Glomerular visceral epithelial cell (primary cell): ENCODE results near the gene RFX5.
"Not testable (repeated sequence)": the region's sequence is repeated elsewhere in the genome, so short reads cannot be mapped to it uniquely, and the experiment has no call there.

Source experiments
- DNase-seq: peaks from one replicate; pipeline ENCODE4 v3.0.0-alpha.2; 2016; ENCODE audit errors: extremely low spot score

RFX5 gene

DNA sequence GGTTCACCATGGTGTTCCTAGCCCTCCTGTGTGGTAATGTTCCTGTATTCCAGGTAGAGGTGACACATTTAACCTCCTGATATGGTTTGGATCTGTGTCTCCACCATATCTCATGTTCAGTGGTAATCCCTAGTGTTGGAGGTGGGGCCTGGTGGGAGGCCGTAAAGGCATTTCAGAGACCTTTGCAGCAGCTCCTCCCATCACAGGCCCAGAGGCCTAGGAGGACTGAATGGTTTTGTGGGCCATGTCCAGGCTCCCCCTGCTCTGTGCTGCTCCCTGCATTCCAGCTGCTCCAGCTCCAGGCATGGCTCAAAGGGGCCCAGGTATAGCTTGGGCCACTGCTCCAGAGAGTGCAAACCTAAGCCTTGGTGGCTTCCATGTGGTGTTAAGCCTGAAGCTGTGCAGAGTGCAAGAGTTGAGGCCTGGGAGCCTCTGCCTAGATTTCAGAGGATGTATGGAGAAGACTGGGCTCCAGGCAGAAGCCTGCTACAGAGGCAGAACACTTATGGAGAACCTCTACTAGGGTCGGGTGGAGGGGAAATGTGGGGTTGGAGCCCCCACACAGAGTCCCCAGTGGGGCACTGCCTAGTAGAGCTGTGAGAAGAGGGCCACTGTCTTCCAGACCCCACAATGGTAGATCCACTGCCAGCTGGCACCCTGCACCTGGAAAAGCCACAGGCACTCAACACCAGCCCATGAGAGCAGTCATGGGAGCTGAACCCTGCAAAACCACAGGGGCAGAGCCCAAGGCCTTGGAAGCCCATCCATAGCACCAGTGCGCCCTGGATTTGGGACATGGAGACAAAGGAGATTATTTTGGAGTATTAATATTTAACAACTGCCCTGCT is 15.5 kb upstream of the RFX5 start:
- DNase-seq = no peak

DNA sequence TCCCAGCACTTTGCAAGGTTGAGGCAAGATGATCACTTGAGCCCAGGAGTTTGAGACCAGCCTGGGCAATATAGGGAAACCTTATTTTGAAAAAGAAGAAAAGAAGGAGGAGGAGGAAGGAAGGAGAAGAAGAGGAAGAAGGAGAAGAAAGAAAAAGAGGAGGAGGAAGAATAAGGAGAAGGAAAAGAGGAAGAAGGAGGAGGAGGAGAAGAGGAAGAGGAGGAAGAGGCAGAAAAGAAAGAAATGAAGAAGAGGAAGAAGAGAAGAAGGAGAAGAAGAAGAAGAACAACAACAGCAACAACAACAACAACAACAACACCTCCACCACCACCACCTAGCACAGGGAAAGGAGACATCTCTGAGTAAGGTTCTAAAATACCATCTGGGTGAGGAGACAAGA is 14.8 kb upstream of the RFX5 start:
- no peak for DNase-seq

DNA sequence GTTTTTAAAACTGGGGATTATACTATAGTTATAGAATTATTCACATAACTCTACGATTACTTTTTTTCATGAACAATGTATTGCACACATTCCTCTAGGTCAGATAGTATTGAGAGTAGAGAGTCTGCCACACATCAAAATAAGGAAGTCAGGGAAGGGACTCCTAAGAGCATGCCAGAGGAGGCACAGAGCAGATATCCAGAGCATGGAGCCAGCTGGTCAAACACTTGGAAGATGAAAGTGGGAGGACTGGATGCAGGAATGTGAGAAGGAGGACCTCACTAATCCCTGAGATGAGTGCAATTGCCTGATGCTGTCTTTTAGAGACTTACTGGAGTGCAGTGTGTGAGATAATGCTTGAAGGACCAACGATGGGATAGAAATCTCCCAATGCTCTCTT is 9.6 kb upstream of the RFX5 start:
- no peak for DNase-seq

DNA sequence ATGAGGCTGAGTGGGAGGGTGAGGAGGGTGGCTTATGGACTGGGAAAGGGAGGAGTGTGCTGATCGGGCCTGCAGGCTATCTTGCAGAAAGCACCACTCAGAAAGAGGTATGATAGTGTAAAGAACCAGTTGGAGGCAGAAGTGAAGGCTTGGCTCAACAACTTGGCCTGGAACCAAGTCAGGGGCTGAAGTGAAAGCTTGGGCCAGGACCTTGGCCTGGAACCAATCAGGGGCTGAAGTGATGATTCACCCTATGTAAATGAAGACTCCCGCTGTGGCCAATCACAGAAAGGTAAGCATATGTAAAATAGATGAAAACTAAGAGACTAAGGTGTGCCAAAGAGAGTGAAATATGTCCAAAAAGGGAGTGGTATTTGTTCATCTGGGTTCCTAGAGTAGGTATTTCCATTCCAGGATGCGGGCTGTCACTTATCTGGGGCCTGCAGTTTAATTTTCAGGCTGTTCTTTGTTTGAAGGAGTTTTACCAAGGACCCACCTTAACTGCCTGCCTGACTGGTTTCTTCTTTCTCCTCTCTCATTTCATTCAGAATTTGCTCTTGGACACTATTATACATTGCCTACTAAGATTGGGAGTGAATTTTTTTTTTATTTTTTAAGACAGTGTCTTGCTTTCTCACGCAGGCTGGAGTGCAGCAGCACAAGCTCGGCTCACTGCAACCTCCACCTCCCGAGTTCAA is 5.1 kb upstream of the RFX5 start:
- no peak for DNase-seq

DNA sequence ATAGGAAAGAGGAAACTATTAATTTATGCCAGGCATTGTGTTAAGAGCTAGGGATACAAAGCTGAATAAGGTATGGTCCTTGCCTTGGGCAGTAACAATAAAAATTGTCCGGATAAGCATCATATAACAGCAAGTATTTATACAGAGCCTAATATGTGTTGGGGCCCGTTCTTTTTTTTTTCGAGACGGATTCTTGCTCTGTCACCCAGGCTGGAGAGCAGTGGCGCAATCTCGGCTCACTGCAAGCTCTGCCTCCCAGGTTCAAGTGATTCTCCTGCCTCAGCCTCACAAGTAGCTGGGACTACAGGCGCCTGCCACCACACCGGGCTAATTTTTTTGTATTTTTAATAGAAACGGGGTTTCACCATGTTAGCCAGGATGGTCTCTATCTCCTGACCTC is 3.3 kb upstream of the RFX5 start:
- not testable (repeated sequence) for DNase-seq

DNA sequence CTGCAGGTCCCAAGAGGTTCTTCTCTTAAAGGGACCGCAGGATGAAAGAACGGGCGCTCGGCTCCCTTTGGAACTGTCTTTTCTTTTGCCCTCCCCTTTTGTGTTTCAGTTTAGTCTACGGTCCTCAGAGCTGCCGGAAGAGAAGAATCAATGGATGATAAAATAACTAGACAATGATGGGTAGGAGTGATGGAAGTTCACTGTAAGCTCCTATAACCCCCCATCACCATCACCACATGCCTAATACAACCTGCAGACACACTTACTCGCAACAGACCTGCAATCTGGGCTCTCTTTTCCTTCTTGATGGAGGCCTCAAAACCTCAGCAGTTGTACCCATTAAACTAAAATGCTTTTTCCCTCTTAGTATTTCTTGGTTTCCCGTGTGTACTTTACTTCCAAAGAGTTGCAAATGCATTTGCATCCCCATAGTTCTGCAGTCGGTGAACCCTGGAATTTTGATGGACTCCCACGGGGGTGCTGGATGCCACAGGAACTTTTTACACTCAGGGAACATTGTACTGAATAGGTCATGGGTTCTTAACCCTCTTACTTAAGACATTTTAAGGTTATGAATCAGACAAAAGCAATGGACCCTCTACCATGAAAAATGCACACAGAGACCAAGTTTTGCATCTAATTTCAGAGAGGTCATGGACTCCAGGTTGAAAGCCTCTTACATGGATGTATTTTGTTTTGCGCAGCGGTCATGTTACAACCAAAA is 633 bp upstream of the RFX5 start:
- DNase-seq = no peak

DNA sequence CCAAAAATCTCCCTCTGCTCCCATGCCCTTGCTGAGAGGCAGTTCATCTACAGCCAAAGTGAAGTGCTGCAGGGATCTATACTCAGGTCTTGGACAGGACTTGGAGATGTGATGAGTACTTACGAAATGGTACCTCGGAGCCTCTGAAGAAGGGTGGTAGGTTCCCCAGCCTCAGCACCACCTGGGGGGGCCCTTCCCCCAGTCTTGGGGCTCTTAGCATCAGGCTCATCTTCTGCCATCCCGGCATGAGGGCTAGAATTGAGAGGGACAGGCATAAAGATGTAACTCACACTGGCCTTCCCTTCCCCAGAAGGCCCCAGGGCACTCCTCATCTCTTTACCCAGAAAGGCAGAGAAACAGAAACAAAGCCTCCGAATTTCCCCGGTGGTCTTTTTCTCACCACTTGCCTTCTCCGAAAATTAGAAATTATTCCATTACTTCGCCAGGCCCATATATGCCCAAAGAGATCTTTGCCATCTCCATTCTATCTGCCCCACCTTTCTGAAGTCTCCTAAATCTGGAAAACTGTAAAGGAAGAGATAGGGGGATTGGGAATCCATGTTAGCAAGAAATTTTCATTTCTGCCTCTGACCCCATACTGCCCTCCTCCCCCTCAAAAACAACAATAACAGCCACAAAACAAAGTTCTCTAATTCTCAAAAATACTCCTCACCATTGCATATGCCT is 827 bp downstream of the RFX5 start:
- no peak for DNase-seq

DNA sequence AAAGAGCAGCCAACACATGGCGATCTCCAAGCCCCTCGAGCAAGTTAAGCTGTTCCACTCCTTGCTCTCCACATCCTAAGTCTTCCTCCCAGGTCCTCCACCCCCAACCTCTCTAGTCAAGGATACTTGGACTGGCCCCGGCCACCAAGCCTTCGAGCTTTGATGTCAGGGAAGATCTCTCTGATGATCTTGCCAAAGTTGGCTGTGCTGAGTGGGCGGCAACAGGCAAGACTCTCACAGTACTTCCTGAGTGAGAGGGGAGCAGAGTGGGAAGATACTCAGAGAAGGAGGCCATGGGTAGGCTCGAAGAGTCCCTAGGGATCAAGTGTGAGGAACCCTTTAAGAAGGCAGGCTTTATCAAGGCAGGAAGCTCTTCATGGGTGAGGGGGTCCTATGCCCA is 2.8 kb downstream of the RFX5 start:
- DNase-seq = no peak

DNA sequence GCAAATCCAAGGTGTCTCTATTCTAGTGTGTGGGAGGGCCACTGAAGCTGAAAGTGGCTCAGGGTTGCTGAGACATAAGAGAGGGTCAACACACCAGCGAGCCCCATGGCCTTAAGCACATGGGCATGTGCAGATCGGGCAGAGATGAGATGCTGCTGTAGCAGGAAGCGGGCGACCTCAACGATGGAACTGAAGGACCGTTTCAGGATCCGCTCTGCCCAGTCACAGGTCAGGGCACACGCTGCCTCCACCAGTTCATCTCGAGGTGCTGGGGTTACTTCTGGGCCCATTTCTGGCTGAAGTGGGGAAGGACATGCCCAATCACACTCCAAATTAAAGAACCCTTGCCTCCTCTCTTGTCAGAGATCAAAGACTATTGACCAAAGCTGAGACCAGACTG is 3.5 kb downstream of the RFX5 start:
- DNase-seq = no peak

DNA sequence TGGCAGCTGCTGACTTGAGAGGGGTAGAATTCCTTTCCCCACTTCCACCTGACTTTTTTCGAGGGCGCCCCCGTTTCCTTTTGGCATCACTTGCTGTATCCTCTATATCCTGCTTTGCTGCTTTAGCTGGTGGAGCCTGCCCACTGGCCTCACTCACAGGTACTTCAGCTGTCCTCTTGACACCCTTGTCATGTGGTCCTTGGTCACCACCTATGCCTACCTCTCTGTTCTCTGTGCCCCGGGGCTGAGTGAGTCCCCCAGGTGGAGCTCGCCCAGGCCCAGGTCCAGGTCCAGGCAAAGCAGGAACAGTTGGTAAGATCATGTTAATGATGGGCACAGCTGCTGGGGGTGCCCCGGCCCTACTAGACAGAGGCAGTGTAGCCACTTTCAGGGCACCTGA is 4.5 kb downstream of the RFX5 start:
- DNase-seq = no peak

DNA sequence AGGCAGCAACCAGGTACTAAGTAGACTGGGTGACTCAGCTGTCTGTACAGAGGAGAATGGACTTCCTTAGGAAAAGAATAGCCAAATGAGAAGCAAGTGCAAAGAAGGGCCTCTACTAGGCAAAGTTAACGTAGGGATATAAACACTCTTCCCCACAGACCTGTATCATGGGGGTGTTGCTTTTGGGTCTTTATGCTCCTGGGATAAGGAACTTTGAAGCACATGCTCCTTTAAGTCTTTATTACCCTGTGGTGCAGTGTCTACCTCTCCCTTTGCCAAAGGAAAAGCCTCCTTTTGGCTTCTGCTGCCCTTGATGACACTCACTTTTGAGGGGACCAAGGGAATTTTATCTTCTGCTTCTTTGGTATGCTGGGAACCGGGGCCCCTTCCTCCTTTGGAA is 5.0 kb downstream of the RFX5 start:
- DNase-seq = no peak

DNA sequence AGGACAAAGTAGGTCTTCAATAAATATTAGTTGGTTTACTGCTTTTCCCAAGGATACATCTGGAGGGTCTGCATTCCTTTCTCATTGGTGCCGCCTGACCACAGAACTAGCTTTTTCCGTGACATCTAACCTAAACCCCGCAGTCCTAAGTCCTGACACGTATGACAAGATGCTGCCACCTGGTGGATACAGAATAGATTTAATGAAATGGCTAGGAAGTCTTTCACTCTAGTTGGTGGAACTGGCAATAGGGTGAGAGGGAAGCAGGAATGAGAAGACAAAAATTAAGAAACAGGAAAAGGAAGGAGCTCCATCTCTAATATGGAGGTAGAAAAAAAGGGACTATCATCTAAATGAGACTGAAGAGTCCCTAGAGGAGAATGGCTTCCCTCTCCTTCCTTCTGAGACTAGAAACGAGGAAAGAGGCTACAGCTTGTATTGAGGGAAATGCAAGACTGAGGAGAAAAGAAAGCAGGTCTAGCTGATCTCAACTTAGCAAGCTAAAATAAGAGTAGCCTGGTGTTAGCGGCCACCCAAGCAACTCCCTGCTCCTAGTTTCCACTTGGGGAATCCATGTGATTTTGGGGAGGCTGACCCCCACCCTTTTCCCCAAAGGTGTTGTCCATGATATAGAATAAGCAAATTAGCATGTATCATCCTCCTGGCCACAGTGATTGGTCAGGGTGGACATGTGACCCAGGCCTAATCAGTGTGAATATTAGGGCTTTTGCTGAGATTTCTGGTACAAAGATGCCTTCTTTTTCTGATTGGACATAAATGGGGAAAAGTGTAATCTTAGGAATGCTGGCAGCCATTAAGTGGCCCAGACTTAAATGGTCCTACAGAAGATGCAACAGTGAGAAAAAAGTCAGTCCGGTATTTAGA is 5.9 kb downstream of the RFX5 start:
- DNase-seq = peak; percentile 81

DNA sequence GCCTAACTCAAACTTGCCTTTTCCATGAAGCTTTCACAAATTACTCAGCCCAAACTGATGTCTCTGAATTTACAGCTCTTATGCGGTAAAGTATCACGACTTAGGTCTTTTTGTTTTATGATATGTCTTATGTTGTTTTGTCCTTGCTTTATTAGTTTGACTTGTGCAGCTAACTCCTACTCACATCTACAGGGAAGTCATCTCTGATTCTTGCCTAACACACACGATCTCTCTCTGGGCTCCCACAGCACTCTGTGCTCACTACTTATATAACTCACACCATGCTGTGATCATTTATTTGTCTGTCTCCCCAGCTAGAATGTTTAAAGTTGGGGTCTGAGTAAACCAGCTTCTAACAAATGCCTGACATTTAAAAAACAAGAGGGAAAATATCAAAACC is 10.5 kb downstream of the RFX5 start:
- DNase-seq = no peak

DNA sequence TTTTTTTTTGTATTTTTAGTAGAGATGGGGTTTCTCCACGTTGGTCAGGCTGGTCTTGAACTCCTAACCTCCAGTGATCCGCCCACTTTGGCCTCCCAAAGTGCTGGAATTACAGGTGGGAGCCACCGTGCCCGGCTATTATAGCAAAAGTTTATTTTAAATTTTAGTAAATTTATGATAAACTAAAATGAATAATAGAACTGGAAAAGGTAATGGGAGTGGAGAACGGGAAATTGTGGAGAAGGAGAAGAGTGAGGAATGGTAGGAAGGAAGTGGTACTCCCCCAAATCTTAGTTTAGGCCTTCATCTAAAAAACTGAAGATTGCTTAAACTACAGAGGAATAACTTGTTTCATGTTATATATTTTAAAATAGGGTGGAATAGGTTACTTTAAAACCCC is 12.2 kb downstream of the RFX5 start:
- DNase-seq = no peak

DNA sequence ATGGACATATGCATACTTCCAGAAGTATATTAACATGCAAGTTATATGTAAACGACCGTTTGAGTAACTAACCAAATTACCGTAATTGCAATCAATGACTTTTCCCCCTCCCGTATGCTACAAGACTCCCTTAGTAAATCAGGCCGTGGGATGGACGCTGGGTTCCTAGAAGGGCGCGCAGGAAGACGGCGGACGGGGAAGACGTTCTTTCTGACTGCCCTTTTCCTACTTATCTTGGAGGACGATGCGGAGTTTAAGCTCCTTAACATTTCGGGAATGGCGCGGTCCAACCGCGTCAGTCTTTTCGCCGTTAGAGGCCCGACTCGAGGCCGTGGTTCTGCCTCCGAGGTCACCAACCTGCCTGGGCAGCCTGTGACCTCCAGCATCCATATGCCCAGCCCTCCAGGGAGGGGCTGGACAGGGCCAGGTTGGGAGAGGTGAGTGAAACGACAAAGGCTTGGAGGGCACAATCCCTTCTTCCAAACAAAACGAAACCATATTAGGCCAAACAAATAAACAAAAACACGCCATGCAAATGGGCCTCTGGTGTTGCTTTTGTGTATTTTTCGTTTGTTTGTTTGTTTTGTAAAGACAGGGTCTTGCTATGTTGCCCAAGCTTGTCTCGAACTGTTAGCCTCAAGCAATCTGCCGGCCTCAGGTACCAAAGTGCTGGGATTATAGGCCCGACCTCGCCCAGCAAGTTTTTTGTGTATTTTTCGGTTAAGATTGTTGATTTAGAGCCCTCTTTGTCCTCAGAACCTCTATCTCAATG is 19.0 kb downstream of the RFX5 start:
- DNase-seq = no peak

DNA sequence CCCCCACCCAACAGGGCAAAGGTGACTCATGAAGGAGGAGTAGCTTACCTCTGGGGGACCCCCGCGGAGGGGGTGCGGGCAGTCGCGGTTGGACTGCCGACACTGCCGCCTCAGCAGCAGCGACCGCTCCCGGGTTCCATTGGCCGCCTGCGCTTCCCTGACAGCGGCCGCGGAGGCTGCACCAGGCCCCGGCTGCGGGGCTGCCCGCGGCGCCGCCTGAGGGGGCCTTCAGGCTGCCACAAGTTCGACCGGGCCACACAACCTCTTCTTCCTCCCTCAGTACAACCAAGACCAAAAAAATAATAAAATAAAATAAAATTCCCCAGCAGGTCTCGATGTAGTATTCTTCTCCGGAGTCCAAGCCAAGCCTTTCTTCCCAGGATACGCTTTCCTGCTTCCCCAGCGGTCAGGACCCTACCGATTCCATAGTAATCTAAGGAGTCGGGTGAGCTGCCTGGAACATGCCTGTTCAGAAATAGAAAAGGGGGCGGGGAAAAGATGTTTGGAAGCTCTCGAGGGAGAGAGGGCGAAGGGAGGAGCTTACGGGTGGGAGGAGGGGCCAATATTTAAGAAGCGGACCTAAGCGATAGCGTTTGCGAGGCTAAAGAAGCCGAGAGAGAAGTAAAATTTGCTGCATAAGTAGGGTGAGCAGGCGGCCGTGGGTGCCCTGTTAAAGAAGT is 19.7 kb downstream of the RFX5 start, which contains the start of gene PI4KB:
TSS of gene PI4KB (minus strand) at position 194 of the 680 bp plus-strand sequence. CDS start 10,935 bp downstream, outside the sequence.
- DNase-seq = peak; percentile 99

DNA sequence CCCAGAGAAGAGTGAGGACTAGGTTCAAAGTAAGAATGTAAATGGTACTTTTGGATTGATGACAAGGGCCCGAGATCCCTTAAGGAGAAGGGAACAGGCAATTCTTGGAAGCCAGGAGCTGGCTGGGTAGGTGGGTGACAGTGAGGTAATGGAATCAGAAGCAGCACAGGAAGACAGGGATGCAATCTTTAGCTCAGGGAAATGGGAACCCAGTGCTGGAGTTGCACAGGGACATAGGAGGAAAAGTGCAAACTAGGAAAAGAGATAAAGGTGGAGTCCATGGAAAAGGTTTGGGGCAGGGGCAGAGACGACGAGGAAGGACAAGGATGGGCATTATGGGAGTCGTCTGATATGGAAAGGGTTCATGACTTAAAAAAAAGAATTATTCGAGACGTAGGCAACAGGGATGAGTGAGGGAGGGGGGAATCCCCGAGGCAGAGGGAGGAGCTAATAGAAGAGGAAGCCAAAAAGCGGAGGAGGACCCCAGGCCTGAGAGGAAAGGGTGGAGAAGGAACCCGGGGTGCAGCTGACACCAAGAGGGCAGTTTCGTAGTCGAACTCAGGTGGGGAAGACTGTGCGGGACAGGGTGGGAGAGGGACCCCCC is 20.3 kb downstream of the RFX5 start:
- DNase-seq = peak; percentile 47

DNA sequence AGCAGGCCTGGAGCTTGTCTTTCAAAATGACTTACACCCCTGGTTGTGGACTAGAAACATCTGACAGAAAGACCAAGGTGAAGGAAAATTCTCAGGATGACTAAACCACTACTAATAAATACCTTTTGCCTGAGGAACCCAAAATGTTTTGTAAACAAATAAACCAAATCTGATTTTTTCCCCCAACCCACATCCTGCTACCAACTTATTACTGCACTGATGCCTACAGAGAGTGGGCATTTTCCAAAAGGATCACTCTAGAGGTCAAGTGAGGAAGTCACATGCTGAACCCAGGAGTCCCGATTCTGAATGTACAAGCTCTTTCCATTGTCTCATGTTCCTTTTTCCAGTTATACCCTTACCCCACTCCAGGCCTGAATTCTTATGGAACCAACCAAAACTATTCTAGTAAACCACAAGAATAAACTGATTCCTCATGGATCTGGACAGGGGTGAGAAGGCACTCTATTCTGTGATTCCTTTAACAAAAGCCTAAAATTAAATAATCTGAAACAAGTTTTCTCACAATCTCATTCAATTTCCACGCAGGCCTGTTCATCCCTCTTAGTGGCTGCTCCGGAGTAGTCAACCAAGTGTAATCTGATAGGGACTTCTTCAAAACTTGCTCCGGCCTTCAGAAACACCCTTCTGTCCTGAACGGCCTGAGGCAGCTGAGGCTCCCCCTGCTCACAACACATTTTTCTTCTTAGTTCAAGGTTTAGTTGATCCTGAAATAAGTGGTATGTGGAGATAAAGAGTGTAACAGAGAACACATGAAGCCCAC is 21.2 kb downstream of the RFX5 start:
- no peak for DNase-seq
